ENCODE data around the gene TMC1.

DNA sequence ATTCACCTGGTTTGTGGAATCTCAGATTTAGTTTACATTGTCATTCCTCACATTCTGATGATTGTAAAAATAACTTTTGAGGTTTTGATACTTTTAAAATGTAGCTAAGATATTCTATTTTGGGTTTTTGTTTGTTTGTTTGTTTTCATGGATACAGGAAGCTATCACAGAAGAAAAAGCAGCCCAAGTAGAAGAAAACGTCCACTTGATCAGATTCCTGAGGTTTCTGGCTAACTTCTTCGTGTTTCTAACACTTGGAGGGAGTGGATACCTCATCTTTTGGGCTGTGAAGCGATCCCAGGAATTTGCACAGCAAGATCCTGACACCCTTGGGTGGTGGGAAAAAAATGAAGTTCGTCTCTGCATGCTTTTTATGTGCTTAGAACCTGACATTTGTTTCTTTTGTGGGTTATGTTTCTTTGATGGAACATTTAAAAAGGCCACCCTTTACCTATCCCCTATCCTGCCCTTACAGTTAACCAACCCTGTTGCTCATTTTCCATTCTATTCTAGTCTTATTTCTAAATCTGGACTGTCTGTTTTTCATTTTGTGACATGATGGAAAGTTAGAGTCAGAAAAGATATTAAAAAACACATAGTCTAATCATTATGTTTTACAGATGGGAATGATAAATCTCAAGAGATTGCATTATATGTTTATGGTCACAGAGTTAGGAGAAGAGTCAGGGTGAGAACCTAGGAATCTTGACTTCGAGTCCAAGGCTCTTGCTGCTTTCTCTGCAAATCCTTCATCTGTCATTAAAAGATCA, 267.7 kb downstream of the TMC1 start:
- TF ChIP-seq YY1 (IDR thresholded peaks at IDR 0.05; ENCODE audit: insufficient read depth, insufficient read length) = no peak
- no peak for TF ChIP-seq ZNF274 (IDR thresholded peaks at IDR 0.05; ENCODE audit: low read depth, low read length)
- no peak for TF ChIP-seq SUZ12 (IDR thresholded peaks at IDR 0.05; ENCODE audit: extremely low read depth, insufficient read depth, insufficient read length)
